HepG2 (cell line): ENCODE results near the gene JMJD4. TPM values are rescaled to one million over a fixed set of nuclear protein-coding genes. Genes with fewer than 3 reads are reported as not detected.

Experiments
- ATF7-NPFF ChIP-seq: sonication (generic); formaldehyde crosslinking; IDR thresholded peaks from 2 replicates; pipeline ENCODE4 v1.8.1; 2023; ENCODE audit warnings: mild to moderate bottlenecking, low read depth, missing genetic modification reagents, moderate library complexity
- ELF1 ChIP-seq: sonication (generic); formaldehyde crosslinking; IDR thresholded peaks from 2 replicates; pipeline ENCODE4 v1.4.0; 2020; ENCODE audit warnings: missing genetic modification reagents
- NFAT5 ChIP-seq: sonication (generic); formaldehyde crosslinking; IDR thresholded peaks from 2 replicates; pipeline ENCODE4 v1.4.0; 2020; ENCODE audit warnings: missing genetic modification reagents
- TFAP4 ChIP-seq: sonication (generic); IDR thresholded peaks from 2 replicates; pipeline ENCODE4 v1.6.1; 2016; ENCODE audit warnings: low read depth, borderline replicate concordance
- THAP7 ChIP-seq: sonication (generic); formaldehyde crosslinking; IDR thresholded peaks from 2 replicates; pipeline ENCODE4 v1.8.1; 2023; ENCODE audit warnings: mild to moderate bottlenecking, missing genetic modification reagents
- TRIM22 ChIP-seq: fragments of 450-650 bp; IDR thresholded peaks from 2 replicates; pipeline ENCODE4 v1.6.1; 2017
- ZFP41 ChIP-seq: sonication (generic); formaldehyde crosslinking; IDR thresholded peaks from 2 replicates; pipeline ENCODE4 v1.4.0; 2020; ENCODE audit warnings: mild to moderate bottlenecking, missing genetic modification reagents, borderline replicate concordance
- ZNF33A ChIP-seq: sonication (generic); formaldehyde crosslinking; IDR thresholded peaks from 2 replicates; pipeline ENCODE4 v1.5.1; 2020; ENCODE audit warnings: missing genetic modification reagents, mild to moderate bottlenecking, moderate library complexity, borderline replicate concordance
- polyA plus RNA-seq, 8 experiments: library from polyadenylated mRNA; depleted of rRNA in 3 of 8; stranded (reverse) in 7 of 8; unstranded in 1 of 8; fragments of >200 nt; fragmentation: Illumina TruSeq in 4 of 8; extraction: Trizol in 4 of 8; gene quantifications; 2 replicates each; pipeline versions ENCODE4 v1.2.1 to v1.2.3, GENCODE V29; 2011 to 2016; ENCODE audit warnings: low read depth in 4 of 8, missing spikeins in 1 of 8, mixed read lengths in 1 of 8; ENCODE audit not compliant: insufficient read depth in 1 of 8
- total RNA-seq, 5 experiments: library from RNA; depleted of rRNA; stranded (reverse); fragments of >200 nt; fragmentation: Illumina TruSeq; extraction: Trizol; gene quantifications; 2 replicates each; pipeline ENCODE4 v1.2.3, GENCODE V29; 2016; ENCODE audit warnings: low read depth in 1 of 5

Gene JMJD4
- total and polyA plus RNA-seq, 2 of the 13 experiments (the other 11 are each of a cell fraction or from before 2014, with no cell fraction given): 10.2 to 29.0 TPM

- no peak for TF ChIP-seq NFAT5
- no peak for TF ChIP-seq TRIM22
- no peak for TF ChIP-seq THAP7 (CRISPR knock-in tag)
- TF ChIP-seq ZFP41: no peak
- TF ChIP-seq ATF7-NPFF (CRISPR knock-in tag): no peak
- TF ChIP-seq TFAP4: no peak
- no peak for TF ChIP-seq ELF1 (CRISPR knock-in tag)
- no peak for TF ChIP-seq ZNF33A (CRISPR knock-in tag)
- TF ChIP-seq, all 625 proteins: peak for 0
Observed at GRCh38 chr1:227726318-227726717, 8.8 kb downstream of the JMJD4 start (continued).
